ENCODE results near the gene GCGR.

DNA sequence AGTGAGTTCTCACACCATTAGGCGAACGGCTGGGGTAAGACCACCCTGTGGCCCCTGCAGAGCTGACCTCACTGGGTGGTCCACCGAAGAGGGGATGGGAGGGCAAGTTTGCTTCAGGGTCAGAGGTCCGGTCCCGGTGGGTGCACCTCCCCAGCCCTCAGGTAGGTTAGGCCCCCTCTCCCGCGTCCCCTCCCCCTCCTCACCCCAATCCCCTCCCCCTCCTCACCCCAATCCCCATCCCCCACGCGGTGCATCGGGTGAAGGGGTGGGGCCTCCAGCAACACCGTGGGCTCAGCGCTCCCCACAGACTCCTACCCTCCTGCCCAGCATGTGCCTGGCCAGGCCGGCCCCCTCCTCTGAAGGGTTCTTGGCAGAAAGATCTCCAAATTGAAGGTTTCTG is 15.8 kb downstream of the GCGR start:
- TF ChIP-seq EP300 (IDR thresholded peaks at IDR 0.05) (no peak), POLR2A (IDR thresholded peaks at IDR 0.05) (no peak)
- TF ChIP-seq, protein P1, sequence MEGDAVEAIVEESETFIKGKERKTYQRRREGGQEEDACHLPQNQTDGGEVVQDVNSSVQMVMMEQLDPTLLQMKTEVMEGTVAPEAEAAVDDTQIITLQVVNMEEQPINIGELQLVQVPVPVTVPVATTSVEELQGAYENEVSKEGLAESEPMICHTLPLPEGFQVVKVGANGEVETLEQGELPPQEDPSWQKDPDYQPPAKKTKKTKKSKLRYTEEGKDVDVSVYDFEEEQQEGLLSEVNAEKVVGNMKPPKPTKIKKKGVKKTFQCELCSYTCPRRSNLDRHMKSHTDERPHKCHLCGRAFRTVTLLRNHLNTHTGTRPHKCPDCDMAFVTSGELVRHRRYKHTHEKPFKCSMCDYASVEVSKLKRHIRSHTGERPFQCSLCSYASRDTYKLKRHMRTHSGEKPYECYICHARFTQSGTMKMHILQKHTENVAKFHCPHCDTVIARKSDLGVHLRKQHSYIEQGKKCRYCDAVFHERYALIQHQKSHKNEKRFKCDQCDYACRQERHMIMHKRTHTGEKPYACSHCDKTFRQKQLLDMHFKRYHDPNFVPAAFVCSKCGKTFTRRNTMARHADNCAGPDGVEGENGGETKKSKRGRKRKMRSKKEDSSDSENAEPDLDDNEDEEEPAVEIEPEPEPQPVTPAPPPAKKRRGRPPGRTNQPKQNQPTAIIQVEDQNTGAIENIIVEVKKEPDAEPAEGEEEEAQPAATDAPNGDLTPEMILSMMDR (IDR thresholded peaks at IDR 0.05) = no peak

Data from tibial nerve (tissue), 4 donors.